HG02588 (cell line): ENCODE results near the gene ANO2.

Source experiments
- ATAC-seq: cut with Tn5 transposase; IDR thresholded peaks from one replicate; pipeline ENCODE4 v1.9.1; 2021; ENCODE audit warnings: mild to moderate bottlenecking, moderate library complexity; ENCODE audit not compliant: unreplicated experiment

Gene ANO2

GRCh38 chr12:5630726-5631125 is 314.3 kb downstream of the ANO2 start:
- no peak for ATAC-seq

GRCh38 chr12:5628501-5628900 is 316.6 kb downstream of the ANO2 start:
- no peak for ATAC-seq

GRCh38 chr12:5627053-5627630 is 317.9 kb downstream of the ANO2 start:
- ATAC-seq = no peak

GRCh38 chr12:5626151-5626550 is 318.9 kb downstream of the ANO2 start:
- no peak for ATAC-seq

- no peak for ATAC-seq
Measured at GRCh38 chr12:5624486-5625272, 320.4 kb downstream of the ANO2 start.

- no peak for ATAC-seq
Measured at GRCh38 chr12:5623411-5623810, 321.6 kb downstream of the ANO2 start.

- no peak for ATAC-seq
Measured at GRCh38 chr12:5622280-5622679, 322.8 kb downstream of the ANO2 start.

- no peak for ATAC-seq
Measured at GRCh38 chr12:5621329-5621728, 323.7 kb downstream of the ANO2 start.

GRCh38 chr12:5620896-5621295 is 324.2 kb downstream of the ANO2 start:
- no peak for ATAC-seq

- no peak for ATAC-seq
Measured at GRCh38 chr12:5619628-5620027, 325.4 kb downstream of the ANO2 start.

GRCh38 chr12:5616854-5617253 is 328.2 kb downstream of the ANO2 start:
- no peak for ATAC-seq

- no peak for ATAC-seq
Measured at GRCh38 chr12:5615760-5616159, 329.3 kb downstream of the ANO2 start.

- ATAC-seq = no peak
Measured at GRCh38 chr12:5614256-5614655, 330.8 kb downstream of the ANO2 start.

- no peak for ATAC-seq
Measured at GRCh38 chr12:5612556-5613410, 332.3 kb downstream of the ANO2 start.

GRCh38 chr12:5611162-5611561 is 333.9 kb downstream of the ANO2 start:
- ATAC-seq = no peak

- no peak for ATAC-seq
Measured at GRCh38 chr12:5599378-5599777, 345.7 kb downstream of the ANO2 start.

GRCh38 chr12:5593998-5594397 is 351.1 kb downstream of the ANO2 start:
- no peak for ATAC-seq

GRCh38 chr12:5593086-5593485 is 352.0 kb downstream of the ANO2 start:
- ATAC-seq = no peak

- no peak for ATAC-seq
Measured at GRCh38 chr12:5592310-5592709, 352.7 kb downstream of the ANO2 start.

GRCh38 chr12:5590316-5590715 is 354.7 kb downstream of the ANO2 start:
- no peak for ATAC-seq

GRCh38 chr12:5589054-5589453 is 356.0 kb downstream of the ANO2 start:
- no peak for ATAC-seq

- no peak for ATAC-seq
Measured at GRCh38 chr12:5588591-5588990, 356.5 kb downstream of the ANO2 start.
